Aorta (tissue), 5 donors: ENCODE results near the gene MZT2B. TPM values are rescaled to one million over a fixed set of nuclear protein-coding genes. Genes with fewer than 3 reads are reported as not detected.
A peak's percentile ranks its signal among the peaks of the same experiment; 100 is the strongest.
"Not testable (repeated sequence)": the region's sequence is repeated elsewhere in the genome, so short reads cannot be mapped to it uniquely, and the experiment has no call there.

Experiments
- ATAC-seq: fragments of 200-7000 bp; cut with Tn5 transposase; one replicate; pipeline ENCODE4 v1.9.1; 2022; ENCODE audit warnings: moderate library complexity; ENCODE audit not compliant: low FRiP score
- DNase-seq, 2 donors: peaks; one replicate each; pipeline ENCODE4 v3.0.0-alpha.2; 2020
- H3K27ac ChIP-seq, 2 donors: one replicate each; pipeline ENCODE4 v1.5.1; 2013; ENCODE audit warnings: low read length in 2 of 2, mild to moderate bottlenecking in 2 of 2, moderate library complexity in 2 of 2, control low read depth in 1 of 2, inconsistent platforms in 1 of 2, low read depth in 1 of 2
- H3K27me3 ChIP-seq, 2 donors: one replicate each; pipeline ENCODE4 v1.6.1; 2013; ENCODE audit warnings: control low read depth in 1 of 2, low read length in 1 of 2, mild to moderate bottlenecking in 1 of 2, moderate library complexity in 1 of 2; ENCODE audit not compliant: insufficient read depth in 2 of 2, control insufficient read depth in 1 of 2
- H3K36me3 ChIP-seq, 2 donors: one replicate each; pipeline ENCODE4 v1.6.1; 2013; ENCODE audit warnings: control low read depth in 1 of 2, low read length in 1 of 2, mild to moderate bottlenecking in 1 of 2; ENCODE audit not compliant: insufficient read depth in 2 of 2, control insufficient read depth in 1 of 2
- H3K4me1 ChIP-seq, 2 donors: one replicate each; pipeline ENCODE4 v1.6.1; 2013; ENCODE audit warnings: low read length in 2 of 2, control low read depth in 1 of 2, mild to moderate bottlenecking in 1 of 2, moderate library complexity in 1 of 2; ENCODE audit not compliant: insufficient read depth in 2 of 2, control insufficient read depth in 1 of 2
- H3K4me3 ChIP-seq, 2 donors: one replicate each; pipeline ENCODE4 v1.5.1; 2013; ENCODE audit warnings: low read length in 2 of 2, control low read depth in 1 of 2, mild to moderate bottlenecking in 1 of 2
- H3K9me3 ChIP-seq: one replicate; pipeline ENCODE4 v1.6.1; 2013; ENCODE audit warnings: mild to moderate bottlenecking, low read length; ENCODE audit not compliant: control insufficient read depth
- WGBS, 2 donors: extraction: QIAGEN DNeasy Blood & Tissue Kit; methylation state at CpG; one replicate each; pipeline ENCODE4 v1.1.7; 2013; 5-methylcytosine and 5-hydroxymethylcytosine counted together
- intact Hi-C, 2 donors: fragments of 100-400 bp; cut with DNase I; formaldehyde crosslinking; loops; one replicate each; pipeline versions ENCODE4 v1.14.2 to v1.15.0; 2022
- polyA plus RNA-seq, 2 donors: library from polyadenylated mRNA; stranded (reverse); fragments of 200-250 nt; gene quantifications; one replicate each; pipeline ENCODE4 v1.2.3, GENCODE V29; 2013
- total RNA-seq, 2 donors: library from RNA; stranded (reverse); fragmentation: NEBNext Ultra II Directional; extraction: Animal tissue kit (Norgen Biotek cat#: 25700); gene quantifications; one replicate each; pipeline ENCODE4 v1.2.1, GENCODE V29; 2021
- donor health status: healthy with polysubstance abuse.
- donor health status: Bipolar disorder and iron deficiency.
- donor health status: DM: no; HTN: no; CAD: no.
- donor health status: DM: no; HTN: no; CAD: no.
- donor health status: DM: yes; HTN: yes; CAD: no.

The MZT2B gene
- total and polyA plus RNA-seq, 4 donors = 172 to 234 (median 189) TPM

DNA sequence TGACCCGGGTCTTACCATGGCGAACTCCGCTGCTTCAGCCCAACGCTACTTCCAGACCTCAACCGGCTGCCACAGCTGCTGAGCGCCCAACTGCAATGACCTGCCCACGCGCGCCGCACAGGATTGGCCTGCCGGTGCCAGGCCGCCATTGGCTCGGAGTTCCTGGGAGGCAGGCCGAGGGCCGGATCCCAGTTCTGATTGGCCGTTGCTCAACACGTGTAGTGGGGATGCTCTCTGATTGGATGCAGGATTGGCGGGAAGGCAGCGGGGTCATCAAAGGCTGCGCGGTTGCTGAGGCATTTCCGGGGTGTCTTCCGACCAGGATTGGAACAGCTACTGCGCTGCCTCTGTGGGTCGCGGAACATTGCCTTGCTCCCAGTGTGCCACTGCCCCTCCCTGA, 16.3 kb downstream of the MZT2B start, which contains the start of gene TUBA3E:
TUBA3E (minus strand) TSS at position 97 of the 400 bp plus-strand sequence; CDS start at position 18, 79 bp downstream.
- H3K36me3 ChIP-seq = no peaks in the 10 kb centered on the region
- H3K9me3 ChIP-seq = no peaks in the 10 kb centered on the region
- H3K27me3 ChIP-seq = no peaks in the 10 kb centered on the region
- no peak within 1 kb of the TSS for H3K4me3 ChIP-seq
- 96% methylated on average over 21 to 26 of the region's 26 CpGs for WGBS, 2 donors
- no peak within 1 kb of the TSS for H3K27ac ChIP-seq
- H3K4me1 ChIP-seq = no peaks in the 10 kb centered on the region
- ATAC-seq (no peak), DNase-seq (no peak)
- intact Hi-C loops = no loop called here

- H3K27ac ChIP-seq, intact Hi-C loops, H3K4me1 ChIP-seq, ATAC-seq, H3K27me3 ChIP-seq, H3K9me3 ChIP-seq, DNase-seq, H3K36me3 ChIP-seq, H3K4me3 ChIP-seq: not testable (repeated sequence)
- WGBS, 2 donors = 49 to 78% methylated on average over 4 to 5 of the region's 7 CpGs
These were observed 20.5 kb downstream of the MZT2B start for GRCh38 chr2:130202518-130202917.

- intact Hi-C loops, H3K4me3 ChIP-seq, DNase-seq, H3K36me3 ChIP-seq, H3K9me3 ChIP-seq, H3K4me1 ChIP-seq, ATAC-seq, H3K27me3 ChIP-seq, H3K27ac ChIP-seq: not testable (repeated sequence)
- WGBS, 2 donors = 77 to 79% methylated on average over 3 of the region's 3 CpGs
These were observed 21.1 kb downstream of the MZT2B start for GRCh38 chr2:130203150-130203549.

GRCh38 chr2:130207051-130207450, 25.0 kb downstream of the MZT2B start:
- H3K36me3 ChIP-seq, H3K27me3 ChIP-seq, H3K4me1 ChIP-seq, H3K9me3 ChIP-seq, intact Hi-C loops, H3K4me3 ChIP-seq, DNase-seq, ATAC-seq, H3K27ac ChIP-seq: not testable (repeated sequence)
- 78% methylated on average over 13 of the region's 13 CpGs for WGBS, 2 donors

DNA sequence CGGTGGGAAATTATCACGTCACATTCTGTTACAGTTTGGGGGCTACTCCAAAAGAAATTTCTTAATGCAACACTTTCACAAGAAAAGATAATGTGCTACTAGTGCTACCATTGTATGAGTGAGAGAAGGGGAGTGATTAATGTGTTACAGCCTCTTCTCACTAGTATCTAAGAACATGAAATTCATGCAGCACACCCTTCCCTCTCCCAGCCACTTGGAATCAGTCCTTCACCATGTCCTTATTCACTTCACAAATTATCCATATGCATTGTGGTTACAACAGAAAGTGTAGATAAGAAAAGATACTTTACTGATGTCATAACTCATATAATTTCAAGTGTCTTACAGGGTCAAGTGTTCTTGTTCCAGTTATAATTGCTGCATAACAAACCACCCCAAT, 37.1 kb downstream of the MZT2B start:
- 77 to 81% methylated on average over 2 of the region's 2 CpGs for WGBS, 2 donors
- not testable (repeated sequence) for H3K27me3 ChIP-seq, H3K4me1 ChIP-seq, H3K4me3 ChIP-seq, H3K9me3 ChIP-seq, DNase-seq, H3K27ac ChIP-seq, H3K36me3 ChIP-seq, ATAC-seq
- intact Hi-C loops = loop anchor here in 1 of 2 donors (10.0 kb wide), 1 partner anchor 1236 kb away; no protein-coding TSS in a partner anchor

GRCh38 chr2:130220505-130220904, 38.4 kb downstream of the MZT2B start:
- WGBS, 2 donors = 75% methylated on average over 1 of the region's 1 CpG; no CpG with 5 or more reads in 1 of the 2 donors
- ATAC-seq, H3K4me3 ChIP-seq, H3K27me3 ChIP-seq, H3K27ac ChIP-seq, intact Hi-C loops, H3K9me3 ChIP-seq, H3K36me3 ChIP-seq, H3K4me1 ChIP-seq, DNase-seq: not testable (repeated sequence)

- DNase-seq, H3K27me3 ChIP-seq, intact Hi-C loops, H3K4me3 ChIP-seq, H3K36me3 ChIP-seq, ATAC-seq, H3K9me3 ChIP-seq, H3K4me1 ChIP-seq, H3K27ac ChIP-seq: not testable (repeated sequence)
- WGBS, 2 donors = 22 to 35% methylated on average over 1 to 4 of the region's 4 CpGs
These were observed 40.5 kb downstream of the MZT2B start for GRCh38 chr2:130222523-130222922.

DNA sequence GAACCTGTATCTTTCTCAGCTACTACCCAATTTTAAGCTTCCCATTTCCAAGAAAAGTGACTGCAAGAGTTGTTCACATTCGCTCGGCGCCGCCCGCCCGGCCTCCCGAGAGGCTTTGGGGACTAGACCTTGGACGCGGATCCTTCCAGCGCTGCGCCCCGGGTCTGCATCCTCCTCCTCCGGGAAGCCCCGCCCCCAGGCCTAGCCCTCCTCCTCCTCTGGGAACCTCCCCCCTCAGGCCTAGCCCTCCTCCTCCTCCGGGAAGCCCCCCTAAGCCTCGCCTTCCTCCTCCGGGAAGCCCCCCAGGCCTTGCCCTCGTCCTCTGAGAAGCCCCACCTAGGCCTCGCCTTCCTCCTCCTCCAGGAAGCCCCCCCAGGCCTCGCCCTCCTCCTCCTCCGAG, 45.9 kb downstream of the MZT2B start:
- intact Hi-C loops, H3K36me3 ChIP-seq, H3K27me3 ChIP-seq, H3K27ac ChIP-seq, H3K4me3 ChIP-seq, H3K4me1 ChIP-seq, ATAC-seq, H3K9me3 ChIP-seq: not testable (repeated sequence)
- DNase-seq = peak in 1 of 2 donors; percentile 73
- WGBS, 2 donors = 92 to 95% methylated on average over 13 to 21 of the region's 21 CpGs

- H3K27ac ChIP-seq, H3K36me3 ChIP-seq, H3K4me1 ChIP-seq, intact Hi-C loops, H3K4me3 ChIP-seq, ATAC-seq, H3K27me3 ChIP-seq, H3K9me3 ChIP-seq: not testable (repeated sequence)
- peak in 1 of 2 donors; percentile 71 for DNase-seq
- WGBS, 2 donors = 84 to 86% methylated on average over 56 to 69 of the region's 69 CpGs
These were observed 46.6 kb downstream of the MZT2B start for GRCh38 chr2:130228467-130229160.
